ENCODE data around the gene GOLGA8B.

Gene GOLGA8B

DNA sequence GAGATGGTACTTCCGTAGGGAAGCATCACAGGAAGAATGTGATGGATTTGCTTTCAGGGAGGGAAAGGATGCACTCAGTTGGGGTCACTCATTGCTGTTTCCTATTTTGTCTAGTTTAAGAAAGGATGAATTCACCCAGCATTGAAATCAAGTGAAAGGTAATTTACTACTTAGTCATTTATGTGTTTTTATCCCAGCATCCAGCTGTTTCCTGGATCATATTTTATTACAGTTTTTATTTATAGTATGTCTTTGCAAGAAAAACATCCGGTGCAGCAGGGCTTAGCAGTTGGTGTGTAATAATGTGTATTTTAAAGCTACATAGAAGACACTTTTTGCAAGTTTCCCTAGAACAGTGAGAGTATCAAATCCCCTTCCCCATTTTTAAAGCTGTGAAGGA is 37.4 kb upstream of the GOLGA8B start:
- no peak overlapping the region for H3K4me2 ChIP-seq
- H3K9ac ChIP-seq, result no peak overlapping the region

DNA sequence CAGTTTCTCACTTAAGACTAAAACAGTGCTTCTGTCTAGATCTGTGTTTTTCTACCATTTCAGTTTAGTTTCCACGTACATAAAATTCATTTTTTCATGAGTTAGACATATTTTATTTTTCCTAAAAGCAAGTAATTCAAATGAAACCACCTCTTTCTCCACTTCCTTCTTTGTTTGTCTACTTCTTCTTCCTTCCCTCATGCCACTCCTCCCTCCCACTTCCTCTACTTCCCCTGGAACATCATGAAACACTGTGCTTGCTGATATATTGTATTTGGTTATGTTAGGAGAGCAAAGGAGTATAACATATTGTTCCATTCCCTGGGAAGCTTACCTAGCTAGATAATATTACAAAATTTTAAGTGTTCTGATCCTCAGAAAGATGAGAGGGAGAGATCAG is 36.7 kb upstream of the GOLGA8B start:
- H3K9ac ChIP-seq, result no peak overlapping the region
- H2AFZ ChIP-seq (ENCODE audit: low read depth), result no peak overlapping the region
- H3K36me3 ChIP-seq (ENCODE audit: insufficient read depth), result no peaks in the 10 kb centered on the region
- H3K4me2 ChIP-seq, result no peak overlapping the region
- no peaks in the 10 kb centered on the region for H3K79me2 ChIP-seq (ENCODE audit: insufficient read depth, low read depth)
- no peaks in the 10 kb centered on the region for H3K27me3 ChIP-seq (ENCODE audit: insufficient read depth, low read depth)
- no peaks in the 10 kb centered on the region for H3K4me1 ChIP-seq (ENCODE audit: low read depth, poor library complexity, severe bottlenecking)
- H3K27ac ChIP-seq, result no peak overlapping the region
- no peaks in the 10 kb centered on the region for H4K20me1 ChIP-seq (ENCODE audit: insufficient read depth)
- no peak for TF ChIP-seq CTCF (conservative IDR thresholded peaks at IDR 0.05; ENCODE audit: low read depth, low read length)
- no peak overlapping the region for H3K4me3 ChIP-seq (IDR thresholded peaks at IDR 0.05; ENCODE audit: insufficient read depth, low read depth, low read length)

More for the DNA sequence above, 37.4 kb upstream of the GOLGA8B start:
- H3K27me3 ChIP-seq (ENCODE audit: insufficient read depth, low read depth), result no peaks in the 10 kb centered on the region
- H3K36me3 ChIP-seq (ENCODE audit: insufficient read depth), result no peaks in the 10 kb centered on the region
- TF ChIP-seq CTCF (conservative IDR thresholded peaks at IDR 0.05; ENCODE audit: low read depth, low read length), result no peak
- H3K4me1 ChIP-seq (ENCODE audit: low read depth, poor library complexity, severe bottlenecking), result no peaks in the 10 kb centered on the region
- H4K20me1 ChIP-seq (ENCODE audit: insufficient read depth), result no peaks in the 10 kb centered on the region
- no peaks in the 10 kb centered on the region for H3K79me2 ChIP-seq (ENCODE audit: insufficient read depth, low read depth)
- no peak overlapping the region for H2AFZ ChIP-seq (ENCODE audit: low read depth)
- H3K27ac ChIP-seq, result no peak overlapping the region
- H3K4me3 ChIP-seq (IDR thresholded peaks at IDR 0.05; ENCODE audit: insufficient read depth, low read depth, low read length), result no peak overlapping the region

DNA sequence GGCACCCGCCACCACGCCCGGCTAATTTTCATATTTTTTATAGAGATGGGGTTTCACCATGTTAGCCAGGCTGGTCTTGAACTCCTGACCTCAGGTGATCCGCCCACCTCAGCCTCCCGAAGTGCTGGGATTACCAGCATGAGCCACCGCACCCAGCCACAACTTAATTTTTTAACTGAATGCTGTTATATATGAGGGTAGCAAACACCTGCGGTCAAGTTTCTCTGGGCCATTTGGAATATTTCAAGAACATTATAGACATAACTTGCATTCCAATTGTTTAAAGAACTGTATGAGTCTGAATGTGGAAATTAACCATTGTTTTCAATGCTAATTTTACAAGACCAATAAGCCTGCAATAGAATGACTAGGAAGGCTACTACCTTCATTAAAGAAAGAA is 35.7 kb upstream of the GOLGA8B start:
- no peak overlapping the region for H3K9ac ChIP-seq
- H3K27me3 ChIP-seq (ENCODE audit: insufficient read depth, low read depth), result no peaks in the 10 kb centered on the region
- no peak overlapping the region for H2AFZ ChIP-seq (ENCODE audit: low read depth)
- H3K36me3 ChIP-seq (ENCODE audit: insufficient read depth), result no peaks in the 10 kb centered on the region
- no peaks in the 10 kb centered on the region for H3K4me1 ChIP-seq (ENCODE audit: low read depth, poor library complexity, severe bottlenecking)
- TF ChIP-seq CTCF (conservative IDR thresholded peaks at IDR 0.05; ENCODE audit: low read depth, low read length), result no peak
- no peaks in the 10 kb centered on the region for H3K79me2 ChIP-seq (ENCODE audit: insufficient read depth, low read depth)
- no peak overlapping the region for H3K4me3 ChIP-seq (IDR thresholded peaks at IDR 0.05; ENCODE audit: insufficient read depth, low read depth, low read length)
- no peak overlapping the region for H3K27ac ChIP-seq
- H4K20me1 ChIP-seq (ENCODE audit: insufficient read depth), result no peaks in the 10 kb centered on the region
- H3K4me2 ChIP-seq, result no peak overlapping the region

- Histone ChIP-seq H3K36me3 (ENCODE audit: insufficient read depth) (no peaks in the 10 kb centered on the region), H3K27me3 (ENCODE audit: insufficient read depth, low read depth) (no peaks in the 10 kb centered on the region)
These were observed 34.6 kb upstream of the GOLGA8B start for GRCh38 chr15:34618073-34618472.

More at GRCh38 chr15:34618073-34618472, 34.6 kb upstream of the GOLGA8B start:
- no peak for TF ChIP-seq CTCF (conservative IDR thresholded peaks at IDR 0.05; ENCODE audit: low read depth, low read length)
- H3K9ac ChIP-seq, result no peak overlapping the region
- H2AFZ ChIP-seq (ENCODE audit: low read depth), result no peak overlapping the region
- no peaks in the 10 kb centered on the region for H3K79me2 ChIP-seq (ENCODE audit: insufficient read depth, low read depth)
- H4K20me1 ChIP-seq (ENCODE audit: insufficient read depth), result no peaks in the 10 kb centered on the region
- H3K4me3 ChIP-seq (IDR thresholded peaks at IDR 0.05; ENCODE audit: insufficient read depth, low read depth, low read length), result no peak overlapping the region
- no peaks in the 10 kb centered on the region for H3K4me1 ChIP-seq (ENCODE audit: low read depth, poor library complexity, severe bottlenecking)
- no peak overlapping the region for H3K27ac ChIP-seq
- no peak overlapping the region for H3K4me2 ChIP-seq

Data from KMS-11 (cell line).